ENCODE data around the gene ADGB.

ADGB gene

GRCh38 chr6:146860583-146860982, 261.8 kb downstream of the ADGB start:
- no peak for DNase-seq (ENCODE audit: low read depth)
- no peak overlapping the region for H3K4me3 ChIP-seq (ENCODE audit: low read length)
- no peak for TF ChIP-seq CTCF (IDR thresholded peaks at IDR 0.05; ENCODE audit: insufficient read depth, low read depth, low read length, missing control alignments)

- TF ChIP-seq CTCF (IDR thresholded peaks at IDR 0.05; ENCODE audit: insufficient read depth, low read depth, low read length, missing control alignments) = no peak
- DNase-seq (ENCODE audit: low read depth) = no peak
- H3K4me3 ChIP-seq (ENCODE audit: low read length) = no peak overlapping the region
Observed at GRCh38 chr6:146861029-146861563, 262.3 kb downstream of the ADGB start.

- no peak for DNase-seq (ENCODE audit: low read depth)
- no peak overlapping the region for H3K4me3 ChIP-seq (ENCODE audit: low read length)
- no peak for TF ChIP-seq CTCF (IDR thresholded peaks at IDR 0.05; ENCODE audit: insufficient read depth, low read depth, low read length, missing control alignments)
Observed at GRCh38 chr6:146861716-146862115, 262.9 kb downstream of the ADGB start.

- DNase-seq (ENCODE audit: low read depth) = no peak
- no peak overlapping the region for H3K4me3 ChIP-seq (ENCODE audit: low read length)
- TF ChIP-seq CTCF (IDR thresholded peaks at IDR 0.05; ENCODE audit: insufficient read depth, low read depth, low read length, missing control alignments) = no peak
Observed at GRCh38 chr6:146862508-146862919, 263.7 kb downstream of the ADGB start.

GRCh38 chr6:146864300-146864699, 265.5 kb downstream of the ADGB start:
- no peak for TF ChIP-seq CTCF (IDR thresholded peaks at IDR 0.05; ENCODE audit: insufficient read depth, low read depth, low read length, missing control alignments)
- H3K4me3 ChIP-seq (ENCODE audit: low read length) = no peak overlapping the region
- no peak for DNase-seq (ENCODE audit: low read depth)

- no peak for DNase-seq (ENCODE audit: low read depth)
- H3K4me3 ChIP-seq (ENCODE audit: low read length) = no peak overlapping the region
- TF ChIP-seq CTCF (IDR thresholded peaks at IDR 0.05; ENCODE audit: insufficient read depth, low read depth, low read length, missing control alignments) = no peak
Observed at GRCh38 chr6:146864885-146865284, 266.1 kb downstream of the ADGB start.

Data from epithelial cell of esophagus (primary cell).